GM06990 (cell line): ENCODE measurements around the gene TMED4.
"Not testable (repeated sequence)": the region's sequence is repeated elsewhere in the genome, so short reads cannot be mapped to it uniquely, and the experiment has no call there.

Experiments
- DNase-seq: peaks from one replicate; pipeline ENCODE4 v3.0.0-alpha.2; 2011; ENCODE audit not compliant: insufficient read length; ENCODE audit errors: extremely low read depth
- H3K27me3 ChIP-seq: replicated peaks from 2 replicates; pipeline ENCODE4 v1.6.0; 2011; ENCODE audit warnings: low read length; ENCODE audit not compliant: control insufficient read depth, insufficient read depth
- H3K36me3 ChIP-seq: 2 replicates; pipeline ENCODE4 v1.5.1; 2011; ENCODE audit warnings: low read length; ENCODE audit not compliant: control insufficient read depth, insufficient read depth
- H3K4me3 ChIP-seq: replicated peaks from 2 replicates; pipeline ENCODE4 v1.5.1; 2011; ENCODE audit warnings: low read depth, mild to moderate bottlenecking, control low read depth, low read length
- CTCF ChIP-seq: IDR thresholded peaks from 2 replicates; pipeline ENCODE4 v1.5.1; 2011; ENCODE audit warnings: low read length, control low read depth, mild to moderate bottlenecking, inconsistent platforms; ENCODE audit not compliant: insufficient read depth, poor library complexity, severe bottlenecking

TMED4 gene

GRCh38 chr7:44604941-44605340 lies 22.9 kb upstream of the TMED4 start:
- H3K4me3 ChIP-seq: no peak overlapping the region

GRCh38 chr7:44603193-44603592 lies 21.2 kb upstream of the TMED4 start:
- no peaks in the 10 kb centered on the region for H3K27me3 ChIP-seq
- no peak for TF ChIP-seq CTCF
- no peak for DNase-seq
- H3K4me3 ChIP-seq: no peak overlapping the region
- no peaks in the 10 kb centered on the region for H3K36me3 ChIP-seq

More at GRCh38 chr7:44604941-44605340, 22.9 kb upstream of the TMED4 start:
- no peak for DNase-seq
- H3K27me3 ChIP-seq: no peaks in the 10 kb centered on the region
- H3K36me3 ChIP-seq: no peaks in the 10 kb centered on the region
- no peak for TF ChIP-seq CTCF

- Histone ChIP-seq H3K36me3 (no peaks in the 10 kb centered on the region), H3K27me3 (no peaks in the 10 kb centered on the region), H3K4me3 (no peak overlapping the region)
- DNase-seq: no peak
- TF ChIP-seq CTCF: no peak
Observed at GRCh38 chr7:44602576-44602910, 20.5 kb upstream of the TMED4 start.

- Histone ChIP-seq H3K36me3 (no peaks in the 10 kb centered on the region), H3K27me3 (no peaks in the 10 kb centered on the region), H3K4me3 (no peak overlapping the region)
- no peak for TF ChIP-seq CTCF
- DNase-seq: no peak
Observed at GRCh38 chr7:44599222-44599621, 17.2 kb upstream of the TMED4 start.

GRCh38 chr7:44597181-44597580 lies 15.2 kb upstream of the TMED4 start:
- not testable (repeated sequence) for DNase-seq

GRCh38 chr7:44595934-44596635 lies 14.1 kb upstream of the TMED4 start:
- Histone ChIP-seq H3K27me3 (no peaks in the 10 kb centered on the region), H3K36me3 (no peaks in the 10 kb centered on the region), H3K4me3 (no peak overlapping the region)
- TF ChIP-seq CTCF: no peak
- no peak for DNase-seq

More at GRCh38 chr7:44597181-44597580, 15.2 kb upstream of the TMED4 start:
- H3K27me3 ChIP-seq, H3K4me3 ChIP-seq, H3K36me3 ChIP-seq: not testable (repeated sequence)
